ENCODE measurements around the gene PCBP2. TPM values are rescaled to one million over a fixed set of nuclear protein-coding genes. Genes with fewer than 3 reads are reported as not detected.

PCBP2 gene
- total RNA-seq, 1 donor from 2014 or later: 488 TPM

DNA sequence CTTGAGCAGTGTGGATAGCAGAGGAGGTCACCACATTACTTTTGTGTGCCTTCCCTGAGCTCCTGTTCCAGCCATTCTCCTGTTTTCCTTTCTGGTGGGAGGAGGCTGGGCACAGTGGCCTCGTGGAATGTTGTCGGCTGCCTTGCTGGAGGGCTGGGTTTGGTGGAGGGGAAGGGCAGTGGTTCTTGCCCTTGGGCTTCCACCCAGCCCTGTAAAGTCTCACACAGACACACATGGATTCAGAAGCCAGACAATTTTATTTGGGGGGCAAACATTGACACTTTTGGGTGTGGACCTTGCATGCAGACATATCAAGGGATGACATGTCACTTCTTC is 54.5 kb downstream of the PCBP2 start:
- TF ChIP-seq POLR2A (IDR thresholded peaks at IDR 0.05) (no peak), POLR2AphosphoS5 (IDR thresholded peaks at IDR 0.05; ENCODE audit: insufficient read depth in 1 of 2, low read depth in 1 of 2) (no peak)
- TF ChIP-seq, protein P1, sequence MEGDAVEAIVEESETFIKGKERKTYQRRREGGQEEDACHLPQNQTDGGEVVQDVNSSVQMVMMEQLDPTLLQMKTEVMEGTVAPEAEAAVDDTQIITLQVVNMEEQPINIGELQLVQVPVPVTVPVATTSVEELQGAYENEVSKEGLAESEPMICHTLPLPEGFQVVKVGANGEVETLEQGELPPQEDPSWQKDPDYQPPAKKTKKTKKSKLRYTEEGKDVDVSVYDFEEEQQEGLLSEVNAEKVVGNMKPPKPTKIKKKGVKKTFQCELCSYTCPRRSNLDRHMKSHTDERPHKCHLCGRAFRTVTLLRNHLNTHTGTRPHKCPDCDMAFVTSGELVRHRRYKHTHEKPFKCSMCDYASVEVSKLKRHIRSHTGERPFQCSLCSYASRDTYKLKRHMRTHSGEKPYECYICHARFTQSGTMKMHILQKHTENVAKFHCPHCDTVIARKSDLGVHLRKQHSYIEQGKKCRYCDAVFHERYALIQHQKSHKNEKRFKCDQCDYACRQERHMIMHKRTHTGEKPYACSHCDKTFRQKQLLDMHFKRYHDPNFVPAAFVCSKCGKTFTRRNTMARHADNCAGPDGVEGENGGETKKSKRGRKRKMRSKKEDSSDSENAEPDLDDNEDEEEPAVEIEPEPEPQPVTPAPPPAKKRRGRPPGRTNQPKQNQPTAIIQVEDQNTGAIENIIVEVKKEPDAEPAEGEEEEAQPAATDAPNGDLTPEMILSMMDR (IDR thresholded peaks at IDR 0.05): no peak
- peaks cover 44% of the 10 kb centered on the region for H3K4me1 ChIP-seq
- H3K27me3 ChIP-seq: no peaks in the 10 kb centered on the region
- DNase-seq (ENCODE audit: extremely low spot score in 2 of 2): no peak
- H3K4me3 ChIP-seq: no peak overlapping the region
- no peak overlapping the region for H3K27ac ChIP-seq
- intact Hi-C loops (cut with DNase I): loop anchor here (2.0 kb wide), 1 partner anchor 156 kb away; no protein-coding TSS in a partner anchor
- H3K9me3 ChIP-seq: no peaks in the 10 kb centered on the region
- H3K36me3 ChIP-seq: peaks cover 0 to 30% of the 10 kb centered on the region in 2 donors

DNA sequence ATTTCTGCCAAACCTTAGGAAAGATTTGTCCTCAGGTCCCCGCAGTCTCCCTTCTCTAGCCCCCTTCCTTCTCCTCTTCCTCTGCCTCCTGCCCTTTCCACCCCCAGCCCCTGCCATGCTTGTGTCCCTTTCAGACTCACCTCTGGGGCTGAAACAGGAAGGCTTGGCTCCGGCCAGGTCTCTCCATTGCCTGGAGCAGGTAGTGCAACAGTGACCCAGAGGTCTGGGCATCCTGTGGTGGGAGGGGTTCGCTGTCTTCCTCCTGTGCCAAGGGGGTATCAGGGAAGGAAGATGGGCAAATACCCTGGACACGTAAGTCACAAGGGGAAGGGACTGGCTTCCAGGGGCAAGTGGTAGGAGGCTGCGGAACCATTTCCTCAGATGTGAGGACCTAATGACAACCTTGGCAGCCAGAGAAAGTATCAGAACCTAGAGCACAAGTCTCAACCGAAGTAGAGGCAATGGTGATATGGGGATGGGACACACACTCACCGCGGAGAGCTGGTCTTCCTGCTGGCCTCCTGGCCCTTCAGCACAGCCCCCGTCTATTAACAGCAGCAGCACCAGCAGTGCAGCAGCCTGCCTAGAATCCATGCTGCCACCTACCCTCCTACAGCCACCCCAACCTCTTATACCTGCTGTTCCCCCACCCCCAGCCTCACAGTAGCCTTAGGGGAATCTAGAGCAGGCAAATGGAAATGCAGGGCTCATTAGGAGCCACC is 55.1 kb downstream of the PCBP2 start, which contains the start of gene NPFF:
Gene NPFF, minus strand, starts transcription at position 604 of the 722 bp plus-strand sequence. Its CDS starts 10 bp downstream, at position 594.
- Histone ChIP-seq H3K27ac (peak within 1 kb of the TSS; percentile 48), H3K4me1 (peaks cover 37% of the 10 kb centered on the region), H3K27me3 (no peaks in the 10 kb centered on the region), H3K4me3 (no peak within 1 kb of the TSS), H3K9me3 (no peaks in the 10 kb centered on the region), H3K36me3 (peaks cover 0 to 35% of the 10 kb centered on the region in 2 donors)
- intact Hi-C loops (cut with DNase I): loop anchor here (2.0 kb wide), 1 partner anchor 156 kb away; no protein-coding TSS in a partner anchor
- no peak for TF ChIP-seq POLR2AphosphoS5 (IDR thresholded peaks at IDR 0.05; ENCODE audit: insufficient read depth in 1 of 2, low read depth in 1 of 2)
- TF ChIP-seq POLR2A (IDR thresholded peaks at IDR 0.05): no peak
- TF ChIP-seq, protein P1 (IDR thresholded peaks at IDR 0.05): no peak
- no peak for DNase-seq (ENCODE audit: extremely low spot score in 2 of 2)

DNA sequence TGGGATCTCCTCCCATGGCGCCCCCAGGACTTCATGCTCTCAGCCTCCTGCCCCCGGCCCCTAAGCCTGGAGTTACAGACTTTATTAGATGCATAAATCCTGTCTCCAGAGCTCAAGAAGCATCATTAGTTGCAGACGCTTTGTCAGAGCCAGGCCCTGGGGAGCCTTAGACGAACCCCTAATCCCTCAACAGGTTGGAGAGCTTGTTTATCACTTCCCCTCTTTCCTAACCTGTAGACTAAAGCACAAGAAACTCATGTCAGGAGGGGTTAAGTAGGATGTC is 55.6 kb downstream of the PCBP2 start:
- H3K27ac ChIP-seq: no peak overlapping the region
- no peak for DNase-seq (ENCODE audit: extremely low spot score in 2 of 2)
- H3K4me3 ChIP-seq: no peak overlapping the region
- TF ChIP-seq POLR2A (IDR thresholded peaks at IDR 0.05): no peak
- TF ChIP-seq POLR2AphosphoS5 (IDR thresholded peaks at IDR 0.05; ENCODE audit: insufficient read depth in 1 of 2, low read depth in 1 of 2): no peak
- TF ChIP-seq, protein P1 (IDR thresholded peaks at IDR 0.05): no peak
- intact Hi-C loops (cut with DNase I): loop anchor here (2.0 kb wide), 1 partner anchor 157 kb away; no protein-coding TSS in a partner anchor
- H3K27me3 ChIP-seq: no peaks in the 10 kb centered on the region
- H3K36me3 ChIP-seq: peaks cover 0 to 35% of the 10 kb centered on the region in 2 donors
- peaks cover 32% of the 10 kb centered on the region for H3K4me1 ChIP-seq
- no peaks in the 10 kb centered on the region for H3K9me3 ChIP-seq

DNA sequence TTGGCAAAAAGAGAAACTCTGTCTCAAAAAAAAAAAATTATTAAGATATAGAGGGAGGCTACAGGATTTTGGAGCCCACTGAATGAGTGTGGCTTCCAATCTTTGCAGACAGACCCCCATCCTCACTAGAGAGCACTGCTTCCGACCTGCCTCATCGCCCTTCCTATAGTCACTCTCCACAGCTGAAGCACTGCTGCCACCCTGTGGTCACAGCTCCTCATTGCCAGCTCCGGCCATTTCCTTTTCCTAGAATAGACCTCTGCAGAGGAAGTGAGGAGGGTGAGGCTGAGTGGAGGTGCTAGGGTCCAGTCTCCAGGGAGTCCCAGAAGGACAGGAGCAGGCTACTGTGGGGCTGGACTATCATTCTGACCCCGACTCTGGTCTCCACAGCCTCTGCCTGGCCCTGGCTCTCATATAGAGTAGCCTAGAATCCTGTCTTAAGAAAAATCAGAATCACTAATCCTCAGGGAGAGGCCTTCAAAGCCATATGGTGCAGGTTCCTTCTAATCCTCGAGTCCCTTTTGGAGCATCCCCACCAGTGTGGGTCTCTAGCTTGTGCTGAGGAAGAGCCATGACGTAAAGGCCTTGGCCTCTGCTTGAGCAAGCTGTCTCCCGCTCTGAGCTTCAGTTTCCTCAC is 56.8 kb downstream of the PCBP2 start:
- Histone ChIP-seq H3K4me3 (no peak overlapping the region), H3K27me3 (no peaks in the 10 kb centered on the region), H3K4me1 (peaks cover 26% of the 10 kb centered on the region), H3K36me3 (peaks cover 0 to 42% of the 10 kb centered on the region in 2 donors), H3K27ac (peak overlapping the region; percentile 48), H3K9me3 (no peaks in the 10 kb centered on the region)
- DNase-seq (ENCODE audit: extremely low spot score in 2 of 2): no peak
- intact Hi-C loops (cut with DNase I): no loop called here
- no peak for TF ChIP-seq POLR2A (IDR thresholded peaks at IDR 0.05)
- TF ChIP-seq, protein P1 (IDR thresholded peaks at IDR 0.05): peak; percentile 56 to 91 (median 83)
- TF ChIP-seq POLR2AphosphoS5 (IDR thresholded peaks at IDR 0.05; ENCODE audit: insufficient read depth in 1 of 2, low read depth in 1 of 2): peak in 1 of 2 donors; percentile 17
